Panc1 (cell line): ENCODE results near the gene TMEM212. TPM values are rescaled to one million over a fixed set of nuclear protein-coding genes. Genes with fewer than 3 reads are reported as not detected.

ENCODE experiments used
- ATAC-seq: fragments of 200-7000 bp; cut with Tn5 transposase; 2 replicates; pipeline ENCODE4 v1.9.1; 2020; ENCODE audit warnings: mild to moderate bottlenecking, moderate library complexity
- BruUV-seq: library from RNA; stranded (reverse); fragments of 400-500 nt; replicated peaks from 2 replicates; lab custom pipeline; 2021; lab: Mats Ljungman, UMichigan
- CTCF ChIA-PET: fragments of 300-600 bp; sonication (Branson Sonifier 250); formaldehyde crosslinking; loops from one replicate; lab custom pipeline; 2022; ENCODE audit warnings: antibody characterized with exemption; lab: Charles Lee
- POLR2A ChIA-PET: fragments of 300-600 bp; sonication (Branson Sonifier 250); formaldehyde crosslinking; loops from one replicate; lab custom pipeline; 2022; ENCODE audit warnings: antibody characterized with exemption; lab: Charles Lee
- DNase-seq: peaks from one replicate; pipeline ENCODE4 v3.0.0-alpha.2; 2010; ENCODE audit warnings: low read depth, low spot score
- H3K27ac ChIP-seq: 2 replicates; pipeline ENCODE4 v1.5.1; 2011; ENCODE audit warnings: mild to moderate bottlenecking, low read length, inconsistent platforms
- H3K27me3 ChIP-seq: fragments of 200-500 bp; sonication (Bioruptor generic); 2 replicates; pipeline ENCODE4 v1.6.0; 2014; ENCODE audit warnings: low read length, inconsistent platforms; ENCODE audit not compliant: control insufficient read depth, insufficient read depth
- H3K36me3 ChIP-seq: fragments of 200-500 bp; sonication (Bioruptor generic); 2 replicates; pipeline ENCODE4 v1.5.1; 2014; ENCODE audit warnings: inconsistent platforms, mild to moderate bottlenecking, low read length, moderate library complexity; ENCODE audit not compliant: control insufficient read depth, insufficient read depth
- H3K4me1 ChIP-seq: 2 replicates; pipeline ENCODE4 v1.5.1; 2011; ENCODE audit warnings: inconsistent platforms, mild to moderate bottlenecking, low read length, moderate library complexity; ENCODE audit not compliant: control insufficient read depth, insufficient read depth
- H3K4me3 ChIP-seq, 2 experiments: 2 replicates each; pipeline ENCODE4 v1.5.1; 2011 to 2012; ENCODE audit warnings: low read depth in 2 of 2, low read length in 2 of 2, mild to moderate bottlenecking in 2 of 2, inconsistent platforms in 1 of 2, moderate library complexity in 1 of 2
- H3K9me3 ChIP-seq: fragments of 200-500 bp; sonication (Bioruptor generic); 2 replicates; pipeline ENCODE4 v1.5.1; 2014; ENCODE audit warnings: low read depth, mild to moderate bottlenecking, inconsistent platforms, low read length, moderate library complexity; ENCODE audit not compliant: control insufficient read depth, insufficient read depth
- POLR2AphosphoS5 ChIP-seq: IDR thresholded peaks from 2 replicates; pipeline ENCODE4 v1.6.1; 2012; ENCODE audit warnings: mild to moderate bottlenecking, low read depth, low read length, moderate library complexity
- SIN3A ChIP-seq: IDR thresholded peaks from 2 replicates; pipeline ENCODE4 v1.6.1; 2012; ENCODE audit warnings: low read depth, mild to moderate bottlenecking, low read length, moderate library complexity, borderline replicate concordance; ENCODE audit not compliant: insufficient read depth
- TCF7L2 ChIP-seq: IDR thresholded peaks from 2 replicates; pipeline ENCODE4 v1.6.1; 2011; ENCODE audit warnings: mild to moderate bottlenecking, low read depth, low read length, inconsistent platforms
- in situ Hi-C: cut with HindIII; loops from 2 replicates; pipeline ENCODE4 v1.10.0; 2016; ENCODE audit warnings: low sequenced_read_pairs, low pct_unique_long_range_greater_than_20kb
- intact Hi-C: fragments of 100-400 bp; cut with micrococcal nuclease; formaldehyde crosslinking; loops from one replicate; pipeline ENCODE4 v1.10.0; 2022; ENCODE audit not compliant: unreplicated experiment
- total RNA-seq: library from RNA; stranded (reverse); gene quantifications from one replicate; pipeline ENCODE4 v1.2.1, GENCODE V29; 2021; ENCODE audit not compliant: unreplicated experiment
- TF ChIP-seq, protein P1 (sequence below), 2 experiments: IDR thresholded peaks; 2 replicates each; pipeline ENCODE4 v1.6.1; 2011 to 2012; ENCODE audit warnings: low read depth in 2 of 2, control low read depth in 1 of 2, low read length in 1 of 2, mild to moderate bottlenecking in 1 of 2, moderate library complexity in 1 of 2; ENCODE audit not compliant: insufficient read depth in 1 of 2
- TF ChIP-seq, protein P2 (sequence below): fragments of 450-650 bp; IDR thresholded peaks from 2 replicates; pipeline ENCODE4 v1.5.1; 2017; ENCODE audit warnings: mild to moderate bottlenecking

The TMEM212 gene
- total RNA-seq, 1 experiment from 2014 or later, result not detected

DNA sequence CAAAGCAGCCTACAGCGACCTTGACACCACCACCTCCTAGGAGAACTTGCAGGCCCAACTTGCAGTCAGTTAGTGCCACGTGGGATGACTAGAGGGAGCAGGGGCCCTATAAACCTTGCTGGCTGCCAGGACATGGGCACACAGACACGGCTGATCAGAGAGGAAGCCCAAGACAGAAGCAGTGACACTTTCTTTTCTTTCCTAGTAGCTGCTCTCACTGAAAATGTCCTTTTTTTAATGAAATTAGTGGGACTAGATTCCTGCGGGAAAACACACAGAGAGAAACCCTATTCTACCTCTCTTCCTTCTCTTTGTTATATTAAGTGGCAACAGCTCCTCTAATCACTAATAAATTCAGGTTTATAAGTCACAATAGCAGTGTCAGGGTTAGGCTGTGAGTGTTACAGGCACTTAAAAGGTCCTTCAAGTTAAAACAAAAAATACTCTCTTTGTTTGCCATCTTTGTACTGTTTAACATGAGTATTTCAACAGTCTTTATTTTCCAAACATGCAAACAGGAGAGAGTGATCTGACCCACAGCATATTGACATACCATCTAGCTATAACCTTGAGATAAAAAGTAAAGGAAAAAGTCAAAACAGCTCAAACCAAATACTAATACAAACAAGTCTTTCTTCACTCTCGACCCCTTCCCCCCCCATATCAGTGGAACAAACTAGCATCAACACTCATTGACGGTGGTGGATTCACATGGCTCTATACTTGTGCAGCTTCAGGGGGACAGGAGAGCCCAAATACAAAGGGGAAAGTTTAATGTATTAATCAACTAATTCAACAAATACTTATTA lies 2.1 kb upstream of the TMEM212 start:
- peaks cover 7% of the 10 kb centered on the region for H3K4me1 ChIP-seq
- H3K27ac ChIP-seq, result peak overlapping the region; percentile 26; the same call in 1 of the 2 replicates
- H3K9me3 ChIP-seq, result no peaks in the 10 kb centered on the region
- ATAC-seq (no peak), DNase-seq (no peak)
- no TSS peak for BruUV-seq
- no peaks in the 10 kb centered on the region for H3K36me3 ChIP-seq
- TF ChIP-seq SIN3A (no peak), TCF7L2 (no peak), POLR2AphosphoS5 (no peak)
- TF ChIP-seq, protein P1, sequence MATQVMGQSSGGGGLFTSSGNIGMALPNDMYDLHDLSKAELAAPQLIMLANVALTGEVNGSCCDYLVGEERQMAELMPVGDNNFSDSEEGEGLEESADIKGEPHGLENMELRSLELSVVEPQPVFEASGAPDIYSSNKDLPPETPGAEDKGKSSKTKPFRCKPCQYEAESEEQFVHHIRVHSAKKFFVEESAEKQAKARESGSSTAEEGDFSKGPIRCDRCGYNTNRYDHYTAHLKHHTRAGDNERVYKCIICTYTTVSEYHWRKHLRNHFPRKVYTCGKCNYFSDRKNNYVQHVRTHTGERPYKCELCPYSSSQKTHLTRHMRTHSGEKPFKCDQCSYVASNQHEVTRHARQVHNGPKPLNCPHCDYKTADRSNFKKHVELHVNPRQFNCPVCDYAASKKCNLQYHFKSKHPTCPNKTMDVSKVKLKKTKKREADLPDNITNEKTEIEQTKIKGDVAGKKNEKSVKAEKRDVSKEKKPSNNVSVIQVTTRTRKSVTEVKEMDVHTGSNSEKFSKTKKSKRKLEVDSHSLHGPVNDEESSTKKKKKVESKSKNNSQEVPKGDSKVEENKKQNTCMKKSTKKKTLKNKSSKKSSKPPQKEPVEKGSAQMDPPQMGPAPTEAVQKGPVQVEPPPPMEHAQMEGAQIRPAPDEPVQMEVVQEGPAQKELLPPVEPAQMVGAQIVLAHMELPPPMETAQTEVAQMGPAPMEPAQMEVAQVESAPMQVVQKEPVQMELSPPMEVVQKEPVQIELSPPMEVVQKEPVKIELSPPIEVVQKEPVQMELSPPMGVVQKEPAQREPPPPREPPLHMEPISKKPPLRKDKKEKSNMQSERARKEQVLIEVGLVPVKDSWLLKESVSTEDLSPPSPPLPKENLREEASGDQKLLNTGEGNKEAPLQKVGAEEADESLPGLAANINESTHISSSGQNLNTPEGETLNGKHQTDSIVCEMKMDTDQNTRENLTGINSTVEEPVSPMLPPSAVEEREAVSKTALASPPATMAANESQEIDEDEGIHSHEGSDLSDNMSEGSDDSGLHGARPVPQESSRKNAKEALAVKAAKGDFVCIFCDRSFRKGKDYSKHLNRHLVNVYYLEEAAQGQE (IDR thresholded peaks at IDR 0.05; ENCODE audit: insufficient read depth in 1 of 2, low read depth in 2 of 2, low read length in 1 of 2), result no peak
- TF ChIP-seq, protein P2, sequence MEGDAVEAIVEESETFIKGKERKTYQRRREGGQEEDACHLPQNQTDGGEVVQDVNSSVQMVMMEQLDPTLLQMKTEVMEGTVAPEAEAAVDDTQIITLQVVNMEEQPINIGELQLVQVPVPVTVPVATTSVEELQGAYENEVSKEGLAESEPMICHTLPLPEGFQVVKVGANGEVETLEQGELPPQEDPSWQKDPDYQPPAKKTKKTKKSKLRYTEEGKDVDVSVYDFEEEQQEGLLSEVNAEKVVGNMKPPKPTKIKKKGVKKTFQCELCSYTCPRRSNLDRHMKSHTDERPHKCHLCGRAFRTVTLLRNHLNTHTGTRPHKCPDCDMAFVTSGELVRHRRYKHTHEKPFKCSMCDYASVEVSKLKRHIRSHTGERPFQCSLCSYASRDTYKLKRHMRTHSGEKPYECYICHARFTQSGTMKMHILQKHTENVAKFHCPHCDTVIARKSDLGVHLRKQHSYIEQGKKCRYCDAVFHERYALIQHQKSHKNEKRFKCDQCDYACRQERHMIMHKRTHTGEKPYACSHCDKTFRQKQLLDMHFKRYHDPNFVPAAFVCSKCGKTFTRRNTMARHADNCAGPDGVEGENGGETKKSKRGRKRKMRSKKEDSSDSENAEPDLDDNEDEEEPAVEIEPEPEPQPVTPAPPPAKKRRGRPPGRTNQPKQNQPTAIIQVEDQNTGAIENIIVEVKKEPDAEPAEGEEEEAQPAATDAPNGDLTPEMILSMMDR, result no peak
- no peaks in the 10 kb centered on the region for H3K27me3 ChIP-seq
- ChIA-PET CTCF (no interaction called here), POLR2A (no interaction called here)
- in situ Hi-C loops, result no loop called here
- no peak overlapping the region for H3K4me3 ChIP-seq
- intact Hi-C loops, result no loop called here

DNA sequence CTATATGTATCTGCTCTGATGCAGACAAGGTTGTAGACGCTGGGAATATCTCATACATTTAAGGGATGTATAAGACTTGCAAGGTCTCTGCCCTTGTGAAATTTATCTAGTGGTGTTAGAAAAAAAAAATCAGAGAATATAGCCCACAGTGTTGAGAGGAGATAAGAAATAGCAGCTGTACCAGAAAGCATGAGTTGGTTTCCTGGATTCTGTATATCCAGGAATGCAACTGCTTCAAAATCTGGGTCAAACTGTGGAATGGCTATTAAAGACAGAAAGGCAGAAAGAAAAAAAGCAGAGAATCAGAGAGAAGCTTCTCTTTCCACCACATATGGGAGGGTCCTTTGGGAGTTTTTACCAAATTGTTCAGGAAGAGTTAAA lies 1.5 kb upstream of the TMEM212 start:
- no peak overlapping the region for H3K27ac ChIP-seq
- DNase-seq (no peak), ATAC-seq (no peak)
- intact Hi-C loops (no loop called here), in situ Hi-C loops (no loop called here)
- no peaks in the 10 kb centered on the region for H3K9me3 ChIP-seq
- POLR2A ChIA-PET, result no interaction called here
- H3K4me1 ChIP-seq, result peaks cover 7% of the 10 kb centered on the region
- no peaks in the 10 kb centered on the region for H3K27me3 ChIP-seq
- BruUV-seq, result no TSS peak
- no peaks in the 10 kb centered on the region for H3K36me3 ChIP-seq
- no peak overlapping the region for H3K4me3 ChIP-seq
- CTCF ChIA-PET, result no interaction called here
- TF ChIP-seq, protein P2, result no peak
- no peak for TF ChIP-seq POLR2AphosphoS5
- TF ChIP-seq SIN3A, result no peak
- TF ChIP-seq, protein P1 (IDR thresholded peaks at IDR 0.05; ENCODE audit: insufficient read depth in 1 of 2, low read depth in 2 of 2, low read length in 1 of 2), result no peak
- TF ChIP-seq TCF7L2, result no peak
